Activated T-cell treated with anti-CD3 and anti-CD28 coated beads, Interleukin-2, amount 50 U/mL, for 24 hours (primary cell): ENCODE data around the gene METTL25B.
A peak's percentile ranks its signal among the peaks of the same experiment; 100 is the strongest.

Experiments used
- DNase-seq: peaks from one replicate; pipeline ENCODE4 v3.0.0-alpha.2; 2020
- H3K27ac Mint-ChIP-seq: 2 replicates; pipeline ENCODE4 v1.8.0; 2020; ENCODE audit warnings: mild to moderate bottlenecking, mixed read lengths
- H3K27me3 Mint-ChIP-seq: 2 replicates; pipeline ENCODE4 v1.8.0; 2020; ENCODE audit warnings: mixed read lengths
- H3K36me3 Mint-ChIP-seq: 2 replicates; pipeline ENCODE4 v1.8.0; 2020; ENCODE audit warnings: low read depth, mixed read lengths
- H3K4me1 Mint-ChIP-seq: 2 replicates; pipeline ENCODE4 v1.8.0; 2020; ENCODE audit warnings: low read depth, mixed read lengths
- H3K4me3 Mint-ChIP-seq: 2 replicates; pipeline ENCODE4 v1.8.0; 2020; ENCODE audit warnings: mild to moderate bottlenecking, moderate library complexity, mixed read lengths
- H3K9me3 Mint-ChIP-seq: 2 replicates; pipeline ENCODE4 v1.8.0; 2020; ENCODE audit warnings: mixed read lengths

METTL25B gene

DNA sequence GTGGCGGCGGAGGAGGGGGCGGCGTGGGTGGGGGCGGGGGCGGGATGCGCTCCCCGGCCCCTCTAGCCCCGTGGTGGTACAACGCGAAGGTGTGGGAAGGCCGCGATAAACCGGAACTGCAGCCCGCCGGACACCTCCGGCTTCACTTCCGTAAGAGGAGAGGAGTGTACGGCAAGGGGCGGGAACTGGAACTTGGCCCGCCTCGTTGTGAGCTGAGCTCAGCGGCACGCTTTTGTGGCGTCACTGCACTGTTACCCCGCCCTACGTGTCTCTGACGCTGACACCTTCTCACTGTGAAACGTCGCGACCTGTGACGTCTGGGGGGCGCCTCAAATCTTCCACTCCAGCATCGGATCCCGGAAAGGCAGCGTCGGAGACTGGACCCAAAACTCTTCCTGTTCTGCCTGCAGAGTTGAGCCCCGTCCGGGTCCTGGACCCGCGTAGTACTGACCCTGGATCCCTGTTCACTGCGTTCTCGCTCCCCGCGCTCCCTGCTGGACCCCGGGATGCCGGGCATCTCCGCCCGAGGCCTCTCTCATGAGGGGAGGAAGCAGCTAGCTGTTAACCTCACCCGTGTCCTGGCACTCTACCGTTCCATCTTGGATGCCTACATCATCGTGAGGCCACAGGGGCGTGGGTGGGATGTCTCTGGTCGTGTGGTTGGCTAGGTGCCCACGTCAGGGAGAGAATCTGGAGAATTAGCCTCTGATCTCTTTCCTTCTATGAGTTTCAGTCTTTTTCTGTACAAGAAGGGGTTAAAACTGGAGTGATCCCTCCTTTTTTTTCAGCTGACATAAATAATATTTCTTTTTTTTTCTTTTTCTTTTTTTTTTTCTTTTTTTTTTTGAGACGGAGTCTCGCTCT lies 562 bp downstream of the METTL25B start, which contains the start of gene ISG20L2:
ISG20L2 (minus strand) TSS at position 168 of the 864 bp plus-strand sequence. CDS start 1,114 bp downstream, outside the sequence.
- no peak within 1 kb of the TSS for H3K4me3 Mint-ChIP-seq
- H3K9me3 Mint-ChIP-seq = no peaks in the 10 kb centered on the region
- H3K4me1 Mint-ChIP-seq = peaks cover 28% of the 10 kb centered on the region
- H3K27ac Mint-ChIP-seq = no peak within 1 kb of the TSS
- DNase-seq = peak; percentile 93
- H3K36me3 Mint-ChIP-seq = peaks cover 32% of the 10 kb centered on the region
- H3K27me3 Mint-ChIP-seq = no peaks in the 10 kb centered on the region

GRCh38 chr1:156733989-156734584 lies 5.8 kb downstream of the METTL25B start:
- DNase-seq = no peak
- H3K27me3 Mint-ChIP-seq = no peaks in the 10 kb centered on the region
- peaks cover 71% of the 10 kb centered on the region for H3K36me3 Mint-ChIP-seq
- peaks cover 23% of the 10 kb centered on the region for H3K4me1 Mint-ChIP-seq
- H3K4me3 Mint-ChIP-seq = no peak overlapping the region
- H3K27ac Mint-ChIP-seq = no peak overlapping the region
- no peaks in the 10 kb centered on the region for H3K9me3 Mint-ChIP-seq

DNA sequence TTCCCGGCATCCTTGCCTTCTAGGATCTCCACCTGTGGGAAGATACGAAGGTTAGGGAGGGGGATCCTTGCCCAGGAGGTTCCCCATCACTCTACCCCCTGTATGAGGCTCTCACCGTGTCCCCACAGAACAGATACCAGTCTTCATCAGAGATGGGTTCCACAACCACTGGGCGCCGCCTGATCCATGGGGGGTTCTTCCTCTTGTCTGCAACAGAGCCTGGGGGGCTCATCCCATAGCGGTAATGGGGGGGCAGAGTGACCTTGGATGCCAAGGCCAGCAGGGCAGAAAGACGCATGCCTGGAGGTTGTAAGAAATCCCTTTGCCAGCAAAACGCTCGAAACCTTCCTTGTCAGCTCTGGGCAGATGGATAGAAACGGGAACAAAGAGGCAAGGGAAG lies 10.1 kb downstream of the METTL25B start:
- no peak for DNase-seq
- Mint-ChIP-seq H3K36me3 (peaks cover 87% of the 10 kb centered on the region), H3K4me3 (no peak overlapping the region), H3K27me3 (no peaks in the 10 kb centered on the region), H3K9me3 (no peaks in the 10 kb centered on the region), H3K4me1 (peaks cover 38% of the 10 kb centered on the region), H3K27ac (peak overlapping the region; percentile 55)

GRCh38 chr1:156738916-156739315 lies 10.6 kb downstream of the METTL25B start:
- Mint-ChIP-seq H3K27ac (peak overlapping the region; percentile 55), H3K4me1 (peaks cover 42% of the 10 kb centered on the region), H3K36me3 (peaks cover 87% of the 10 kb centered on the region), H3K9me3 (no peaks in the 10 kb centered on the region), H3K27me3 (no peaks in the 10 kb centered on the region), H3K4me3 (peak overlapping the region; percentile 98)
- DNase-seq = no peak

GRCh38 chr1:156740237-156740740 lies 12.0 kb downstream of the METTL25B start:
- H3K4me1 Mint-ChIP-seq = peaks cover 48% of the 10 kb centered on the region
- DNase-seq = no peak
- H3K27me3 Mint-ChIP-seq = no peaks in the 10 kb centered on the region
- H3K36me3 Mint-ChIP-seq = peaks cover 93% of the 10 kb centered on the region
- H3K4me3 Mint-ChIP-seq = peak overlapping the region; percentile 98
- peak overlapping the region; percentile 98 for H3K27ac Mint-ChIP-seq
- no peaks in the 10 kb centered on the region for H3K9me3 Mint-ChIP-seq

DNA sequence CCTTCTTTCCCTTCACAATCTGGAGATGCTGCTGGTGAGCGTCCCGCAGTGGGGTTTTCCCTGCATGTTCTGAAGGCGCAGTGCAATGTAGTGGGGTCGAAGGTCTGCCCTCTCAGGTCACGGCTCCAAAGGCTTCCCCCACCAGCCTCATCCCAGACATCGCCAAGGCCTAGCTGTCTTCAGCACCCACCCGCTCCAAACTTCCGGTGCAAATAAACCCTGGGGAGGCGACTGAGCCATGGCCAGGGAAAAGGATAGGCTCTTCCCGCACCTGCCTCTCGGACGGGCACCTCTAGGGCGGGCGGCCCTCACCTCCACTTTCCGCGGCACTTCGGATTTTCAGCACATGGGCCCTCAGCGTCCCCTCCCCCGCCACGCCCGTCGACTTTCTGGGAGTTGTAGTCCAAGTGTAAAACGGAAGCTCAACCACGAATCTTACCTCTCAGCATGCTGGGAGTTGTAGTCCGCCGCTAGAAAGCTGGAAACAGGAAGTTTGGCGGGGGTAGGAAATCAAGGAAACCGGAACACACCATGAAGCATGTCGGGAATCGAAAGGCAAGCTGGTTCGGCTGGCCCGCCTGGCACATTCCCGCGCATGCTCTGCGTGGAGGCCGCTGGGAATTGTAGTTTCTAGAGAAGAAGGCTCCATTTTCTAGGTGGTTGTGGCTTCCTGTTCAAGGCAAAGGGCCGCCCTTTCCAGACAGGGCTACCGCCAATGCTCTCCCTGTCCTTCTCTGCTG lies 12.6 kb downstream of the METTL25B start, which contains the start of gene MRPL24:
MRPL24 (minus strand) TSS at position 348 of the 740 bp plus-strand sequence. CDS start 2,384 bp downstream, outside the sequence.
- peak within 1 kb of the TSS; percentile 98 for H3K27ac Mint-ChIP-seq
- no peaks in the 10 kb centered on the region for H3K27me3 Mint-ChIP-seq
- H3K4me3 Mint-ChIP-seq = peak within 1 kb of the TSS; percentile 98
- peaks cover 94% of the 10 kb centered on the region for H3K36me3 Mint-ChIP-seq
- peaks cover 54% of the 10 kb centered on the region for H3K4me1 Mint-ChIP-seq
- peak; percentile 95 for DNase-seq
- H3K9me3 Mint-ChIP-seq = no peaks in the 10 kb centered on the region

DNA sequence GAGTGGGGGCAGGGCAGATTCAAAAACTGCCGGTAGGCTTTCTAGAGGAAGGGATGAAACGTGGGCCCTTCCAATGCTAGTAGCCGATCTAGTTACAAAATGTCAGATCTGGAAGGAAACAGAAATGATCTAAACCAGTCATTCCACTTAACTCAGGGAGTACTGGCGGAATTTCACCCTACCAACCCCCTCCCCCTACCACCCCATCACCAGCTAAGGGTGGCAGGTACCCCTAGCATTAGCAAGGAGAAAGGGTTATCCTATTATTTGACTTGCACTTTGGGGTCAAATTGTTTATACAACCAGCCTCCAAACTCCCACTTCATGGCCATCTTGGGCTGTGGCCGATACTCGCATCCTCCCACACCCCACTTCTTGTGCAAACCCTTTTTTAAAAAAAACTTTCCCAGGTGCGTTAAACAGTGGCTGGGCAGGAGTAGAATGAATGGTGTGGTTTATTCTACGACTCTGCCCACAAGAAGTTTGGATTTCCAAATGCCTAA lies 13.3 kb downstream of the METTL25B start:
- DNase-seq = no peak
- Mint-ChIP-seq H3K9me3 (no peaks in the 10 kb centered on the region), H3K27me3 (no peaks in the 10 kb centered on the region), H3K4me1 (peaks cover 60% of the 10 kb centered on the region), H3K4me3 (peak overlapping the region; percentile 98), H3K27ac (peak overlapping the region; percentile 98), H3K36me3 (peaks cover 94% of the 10 kb centered on the region)

GRCh38 chr1:156742017-156742416 lies 13.7 kb downstream of the METTL25B start:
- no peaks in the 10 kb centered on the region for H3K27me3 Mint-ChIP-seq
- no peaks in the 10 kb centered on the region for H3K9me3 Mint-ChIP-seq
- H3K36me3 Mint-ChIP-seq = peaks cover 91% of the 10 kb centered on the region
- peaks cover 65% of the 10 kb centered on the region for H3K4me1 Mint-ChIP-seq
- no peak for DNase-seq
- H3K27ac Mint-ChIP-seq = peak overlapping the region; percentile 98
- peak overlapping the region; percentile 98 for H3K4me3 Mint-ChIP-seq

DNA sequence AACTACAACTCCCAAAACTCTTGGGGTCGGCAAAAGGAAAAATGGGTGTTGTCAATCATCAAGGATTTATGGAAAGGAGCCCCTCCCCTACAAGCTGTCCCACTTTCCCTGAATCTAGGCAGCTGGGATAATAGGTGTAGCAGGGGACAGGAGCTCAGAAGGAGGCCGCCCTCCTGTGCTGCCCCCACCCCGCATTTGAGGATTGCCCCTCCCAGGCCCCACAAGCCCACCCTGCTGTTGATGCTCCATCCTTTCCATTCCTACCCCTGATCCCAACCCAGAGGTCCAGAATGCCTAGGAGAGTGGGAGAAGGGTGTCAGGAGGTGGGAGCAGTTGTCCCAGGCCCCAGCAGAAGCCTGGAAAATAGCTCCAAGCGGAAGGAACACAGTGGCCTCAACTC lies 14.5 kb downstream of the METTL25B start:
- Mint-ChIP-seq H3K36me3 (peaks cover 90% of the 10 kb centered on the region), H3K4me1 (peaks cover 71% of the 10 kb centered on the region), H3K4me3 (no peak overlapping the region), H3K27me3 (no peaks in the 10 kb centered on the region), H3K27ac (peak overlapping the region; percentile 84), H3K9me3 (no peaks in the 10 kb centered on the region)
- DNase-seq = no peak

DNA sequence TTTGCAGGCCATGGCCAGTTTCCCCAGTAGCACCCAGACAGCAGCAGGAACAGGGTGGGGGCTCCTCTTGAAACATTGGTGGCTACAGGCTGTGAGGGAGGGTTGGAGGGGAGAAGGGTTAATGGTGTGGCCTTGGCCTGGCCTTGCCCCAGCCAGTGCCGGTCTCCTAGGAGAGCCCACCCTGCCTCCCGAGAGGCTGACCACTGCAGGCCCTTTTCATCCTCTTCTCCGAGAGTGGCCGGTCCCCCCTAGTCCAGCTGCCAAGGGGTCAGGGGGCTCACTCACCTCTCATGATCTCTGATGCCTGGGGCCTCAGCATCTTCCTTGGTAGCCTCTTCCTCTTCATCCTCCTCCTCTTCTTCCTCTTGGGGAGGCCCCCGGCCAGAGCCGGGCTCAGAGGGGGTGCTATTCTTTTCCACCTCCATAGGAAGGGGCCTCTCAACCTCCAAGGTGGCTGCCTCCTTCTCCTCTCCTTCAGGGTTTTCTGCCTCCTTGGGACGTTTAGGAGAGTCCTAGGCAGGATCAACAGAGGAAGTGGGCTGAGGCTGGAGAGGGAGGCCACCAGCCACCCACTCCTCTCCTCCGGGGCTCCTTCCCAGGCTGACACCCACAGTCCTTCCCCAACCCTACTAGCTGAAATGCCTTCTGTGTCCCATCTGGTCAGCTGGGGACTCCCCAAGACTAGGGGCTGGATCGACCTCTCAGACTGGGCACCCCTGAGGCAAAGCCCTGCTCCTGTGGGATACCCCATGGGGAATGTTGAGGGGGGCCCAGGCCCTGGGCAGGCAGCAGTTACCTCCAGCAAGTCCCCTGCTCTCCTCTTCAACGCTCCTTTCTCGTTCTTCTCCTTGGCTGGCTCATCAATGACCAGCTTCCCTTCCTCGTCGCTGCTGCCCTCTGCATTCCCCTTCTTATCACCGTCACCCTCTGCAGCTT lies 15.4 kb downstream of the METTL25B start:
- H3K4me1 Mint-ChIP-seq = peaks cover 76% of the 10 kb centered on the region
- DNase-seq = no peak

DNA sequence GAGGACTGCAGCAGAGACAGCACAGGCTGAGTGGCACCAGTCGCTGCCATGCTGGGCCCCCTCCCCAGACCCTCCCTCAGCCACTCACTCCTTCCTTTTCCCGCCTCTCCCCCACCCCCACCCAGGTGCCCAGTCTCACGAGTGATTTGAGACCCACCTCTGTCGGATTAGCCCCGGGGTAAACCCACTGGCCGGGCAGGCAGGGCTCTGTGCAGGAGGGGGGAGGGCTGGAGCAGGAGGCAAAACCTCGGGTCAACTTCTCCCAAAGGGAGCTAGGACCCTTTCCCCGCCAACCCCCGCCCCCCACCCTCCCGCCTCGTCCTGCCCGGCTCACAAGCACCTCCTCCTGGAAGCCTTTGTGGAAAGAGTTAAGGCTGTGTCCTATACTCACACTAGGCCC lies 16.1 kb downstream of the METTL25B start:
- H3K9me3 Mint-ChIP-seq = no peaks in the 10 kb centered on the region
- no peak for DNase-seq
- peak overlapping the region; percentile 95 for H3K27ac Mint-ChIP-seq
- no peak overlapping the region for H3K4me3 Mint-ChIP-seq
- H3K36me3 Mint-ChIP-seq = peaks cover 90% of the 10 kb centered on the region
- no peaks in the 10 kb centered on the region for H3K27me3 Mint-ChIP-seq
- H3K4me1 Mint-ChIP-seq = peaks cover 76% of the 10 kb centered on the region

More for the DNA sequence above, 15.4 kb downstream of the METTL25B start:
- no peaks in the 10 kb centered on the region for H3K27me3 Mint-ChIP-seq
- peak overlapping the region; percentile 84 for H3K27ac Mint-ChIP-seq
- H3K36me3 Mint-ChIP-seq = peaks cover 90% of the 10 kb centered on the region
- no peak overlapping the region for H3K4me3 Mint-ChIP-seq
- H3K9me3 Mint-ChIP-seq = no peaks in the 10 kb centered on the region

GRCh38 chr1:156744786-156745419 lies 16.6 kb downstream of the METTL25B start:
- Mint-ChIP-seq H3K4me3 (no peak overlapping the region), H3K27me3 (no peaks in the 10 kb centered on the region), H3K27ac (peak overlapping the region; percentile 95), H3K36me3 (peaks cover 90% of the 10 kb centered on the region), H3K4me1 (peaks cover 75% of the 10 kb centered on the region), H3K9me3 (no peaks in the 10 kb centered on the region)
- no peak for DNase-seq

DNA sequence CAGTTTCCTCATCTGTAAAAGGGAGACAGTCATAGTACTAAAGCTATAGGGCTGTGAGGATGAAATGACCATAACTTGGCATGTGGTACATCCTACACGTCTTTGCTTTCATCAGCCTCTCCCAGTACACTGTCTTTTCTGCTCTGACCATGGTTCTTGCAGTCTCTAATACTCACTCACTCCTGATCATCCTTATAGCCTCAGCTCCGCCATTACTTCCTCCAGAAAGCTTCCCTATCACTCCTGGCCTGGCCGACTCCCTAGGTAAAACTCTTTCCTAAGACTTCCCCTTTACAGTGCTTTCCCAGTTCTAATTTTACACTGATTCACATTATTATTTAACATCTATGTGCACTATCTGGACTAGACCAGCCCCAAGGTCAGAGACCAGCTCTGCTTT lies 17.6 kb downstream of the METTL25B start:
- peaks cover 91% of the 10 kb centered on the region for H3K36me3 Mint-ChIP-seq
- peaks cover 71% of the 10 kb centered on the region for H3K4me1 Mint-ChIP-seq
- DNase-seq = no peak
- H3K27me3 Mint-ChIP-seq = no peaks in the 10 kb centered on the region
- no peaks in the 10 kb centered on the region for H3K9me3 Mint-ChIP-seq
- H3K27ac Mint-ChIP-seq = peak overlapping the region; percentile 95
- no peak overlapping the region for H3K4me3 Mint-ChIP-seq
